A549 (cell line): ENCODE data around the gene NT5C2. TPM values are rescaled to one million over a fixed set of nuclear protein-coding genes. Genes with fewer than 3 reads are reported as not detected.

Source experiments
- ATAC-seq, 2 experiments: fragments of 200-7000 bp in 1 of 2; fragments of >200 bp in 1 of 2; cut with Nextera tagmentation in 1 of 2; cut with Tn5 transposase in 1 of 2; 3 replicates each; pipeline versions ENCODE4 v1.8.0 to v1.9.1; 2018 to 2020; ENCODE audit warnings: mild to moderate bottlenecking in 1 of 2, moderate library complexity in 1 of 2
- CTCF ChIA-PET: fragments of 300-600 bp; sonication (Branson Sonifier 250); formaldehyde crosslinking; extraction: SDS; loops from one replicate; lab custom pipeline; 2021; ENCODE audit warnings: antibody characterized with exemption, inconsistent platforms; lab: Yijun Ruan, JAX
- POLR2A ChIA-PET: fragments of 350-600 bp; formaldehyde crosslinking; extraction: SDS; loops from one replicate; lab custom pipeline; 2021; ENCODE audit warnings: antibody characterized with exemption, inconsistent platforms; lab: Yijun Ruan, JAX
- DNase-seq, 2 experiments: peaks; one replicate each; pipeline versions ENCODE4 v3.0.0 to v3.0.0-alpha.2; 2011 to 2016; ENCODE audit warnings: low read depth in 1 of 2, low spot score in 1 of 2
- FAIRE-seq: peaks from 2 replicates; lab custom pipeline; 2011; peaks lifted over from hg19 to GRCh38; lab: Jason Lieb, UNC
- H3K27ac ChIP-seq, 2 experiments: fragments of >200 bp; sonication (Bioruptor Twin); formaldehyde crosslinking; 3 replicates each; pipeline ENCODE4 v1.5.1; 2016 to 2017
- H3K4me1 ChIP-seq: fragments of >200 bp; sonication (Bioruptor Twin); formaldehyde crosslinking; 3 replicates; pipeline ENCODE4 v1.6.1; 2016
- H3K4me2 ChIP-seq: fragments of >200 bp; sonication (Bioruptor Twin); formaldehyde crosslinking; 3 replicates; pipeline ENCODE4 v1.6.1; 2016
- H3K4me3 ChIP-seq: fragments of >200 bp; sonication (Bioruptor Twin); formaldehyde crosslinking; 3 replicates; pipeline ENCODE4 v1.5.1; 2016
- H3K9me3 ChIP-seq: fragments of >200 bp; sonication (Bioruptor Twin); formaldehyde crosslinking; 3 replicates; pipeline ENCODE4 v1.6.1; 2016
- BHLHE40 ChIP-seq: IDR thresholded peaks from 2 replicates; pipeline ENCODE4 v1.6.1; 2012; ENCODE audit warnings: low read depth, low read length, inconsistent platforms
- CEBPB ChIP-seq, 2 experiments: fragments of >200 bp in 1 of 2; sonication (Bioruptor Twin) in 1 of 2; formaldehyde crosslinking in 1 of 2; IDR thresholded peaks; 2 replicates each; pipeline ENCODE4 v1.6.1; 2012 to 2016
- CHD2 ChIP-seq: fragments of 150-350 bp; IDR thresholded peaks from 2 replicates; pipeline ENCODE4 v1.6.1; 2014; ENCODE audit warnings: low read length; ENCODE audit not compliant: partially characterized antibody
- CHD4 ChIP-seq: fragments of 200-600 bp; sonication (generic); IDR thresholded peaks from 2 replicates; pipeline ENCODE4 v1.6.1; 2016; ENCODE audit warnings: antibody characterized with exemption, mild to moderate bottlenecking, borderline replicate concordance
- CTCF ChIP-seq: fragments of >200 bp; sonication (Bioruptor Twin); formaldehyde crosslinking; IDR thresholded peaks from 3 replicates; pipeline ENCODE4 v1.5.1; 2016
- EP300 ChIP-seq, 2 experiments: fragments of >200 bp; sonication (Bioruptor Twin); formaldehyde crosslinking; IDR thresholded peaks; 2 replicates in 1 of 2; 3 replicates in 1 of 2; pipeline ENCODE4 v1.6.1; 2016 to 2017
- FOXS1 ChIP-seq: fragments of 250-450 bp; sonication (Bioruptor Pico); IDR thresholded peaks from 2 replicates; pipeline ENCODE4 v1.5.0; 2020; ENCODE audit warnings: mild to moderate bottlenecking, moderate library complexity
- HES2 ChIP-seq: fragments of >200 bp; sonication (Bioruptor Twin); formaldehyde crosslinking; IDR thresholded peaks from 2 replicates; pipeline ENCODE4 v1.6.1; 2016
- HMGXB4 ChIP-seq: fragments of 250-450 bp; sonication (Bioruptor Pico); IDR thresholded peaks from 2 replicates; pipeline ENCODE4 v1.5.0; 2021; ENCODE audit warnings: mild to moderate bottlenecking, moderate library complexity, borderline replicate concordance
- HOXA7 ChIP-seq: fragments of 250-450 bp; sonication (Bioruptor Pico); IDR thresholded peaks from 2 replicates; pipeline ENCODE4 v1.5.0; 2020; ENCODE audit warnings: mild to moderate bottlenecking, moderate library complexity
- KDM1A ChIP-seq: fragments of 200-600 bp; sonication (generic); IDR thresholded peaks from 2 replicates; pipeline ENCODE4 v1.6.1; 2016; ENCODE audit warnings: low read depth, mild to moderate bottlenecking
- MAX ChIP-seq: IDR thresholded peaks from 2 replicates; pipeline ENCODE4 v1.6.1; 2012
- NR3C1 ChIP-seq: fragments of >200 bp; sonication (Bioruptor Twin); formaldehyde crosslinking; IDR thresholded peaks from 3 replicates; pipeline ENCODE4 v1.6.1; 2017
- PBX3 ChIP-seq: IDR thresholded peaks from 2 replicates; pipeline ENCODE4 v1.6.1; 2012
- PHF8 ChIP-seq: fragments of 200-600 bp; sonication (generic); IDR thresholded peaks from 2 replicates; pipeline ENCODE4 v1.6.1; 2016; ENCODE audit warnings: low read depth, mild to moderate bottlenecking, antibody characterized with exemption, moderate library complexity, borderline replicate concordance
- RAD21 ChIP-seq, 2 experiments: fragments of >200 bp in 1 of 2; sonication (Bioruptor Twin) in 1 of 2; formaldehyde crosslinking in 1 of 2; IDR thresholded peaks in 1 of 2; conservative IDR thresholded peaks in 1 of 2; 2 replicates in 1 of 2; 3 replicates in 1 of 2; pipeline ENCODE4 v1.6.1; 2012 to 2018; ENCODE audit warnings: inconsistent platforms in 1 of 2
- RARB ChIP-seq: fragments of 250-450 bp; sonication (Bioruptor Pico); IDR thresholded peaks from 2 replicates; pipeline ENCODE4 v1.8.0; 2021; ENCODE audit warnings: mild to moderate bottlenecking, moderate library complexity
- RCOR1 ChIP-seq: fragments of 150-350 bp; IDR thresholded peaks from 2 replicates; pipeline ENCODE4 v1.6.1; 2014; ENCODE audit warnings: antibody characterized with exemption, low read length, low read depth
- REST ChIP-seq: fragments of 200-600 bp; sonication (generic); IDR thresholded peaks from 2 replicates; pipeline ENCODE4 v1.6.1; 2016; ENCODE audit warnings: antibody characterized with exemption, mild to moderate bottlenecking, moderate library complexity
- RFX5 ChIP-seq: fragments of 450-650 bp; IDR thresholded peaks from 2 replicates; pipeline ENCODE4 v1.7.1; 2014; ENCODE audit warnings: antibody characterized with exemption, mild to moderate bottlenecking, moderate library complexity
- SREBF2 ChIP-seq: fragments of 450-650 bp; IDR thresholded peaks from 2 replicates; pipeline ENCODE4 v1.6.1; 2014; ENCODE audit warnings: mild to moderate bottlenecking, moderate library complexity
- TFCP2L1 ChIP-seq: fragments of 250-450 bp; sonication (Bioruptor Pico); IDR thresholded peaks from 2 replicates; pipeline ENCODE4 v1.5.0; 2021; ENCODE audit warnings: mild to moderate bottlenecking
- USF2 ChIP-seq: fragments of 450-650 bp; IDR thresholded peaks from 2 replicates; pipeline ENCODE4 v1.6.1; 2014; ENCODE audit warnings: antibody characterized with exemption
- ZSCAN20 ChIP-seq: fragments of 250-450 bp; sonication (Bioruptor Pico); IDR thresholded peaks from 2 replicates; pipeline ENCODE4 v1.8.0; 2022; ENCODE audit warnings: mild to moderate bottlenecking, moderate library complexity
- WGBS: methylation state at CpG from one replicate; pipeline ENCODE4 v1.1.6; 2017; ENCODE audit errors: missing lambda C conversion rate; 5-methylcytosine and 5-hydroxymethylcytosine counted together
- polyA plus RNA-seq, 4 experiments: library from polyadenylated mRNA; depleted of rRNA in 3 of 4; stranded (reverse); fragments of >200 nt; fragmentation: RNase III in 1 of 4; extraction: RNeasy Plus Mini Kit Qiagen cat#74134 plus additional on column Dnase treatment in 1 of 4; gene quantifications; 2 replicates in 3 of 4; 3 replicates in 1 of 4; pipeline ENCODE4 v1.2.3, GENCODE V29; 2011 to 2017

NT5C2 gene
- polyA plus RNA-seq, 2 of the 4 experiments (the other 2 are of a cell fraction): 86.4 to 177 TPM

- ChIA-PET POLR2A (interaction anchor here (1.7 to 3.4 kb wide), 8 partner anchors 12 to 50 kb away, joined by 5 to 57 read pairs (median 18); no protein-coding TSS in a partner anchor), CTCF (interaction anchor here (0.8 to 5.9 kb wide), 12 partner anchors 14 to 140 kb away, joined by 3 to 40 read pairs (median 6); no protein-coding TSS in a partner anchor)
- Histone ChIP-seq H3K27ac (peak overlapping the region; percentile 91 to 97), H3K4me1 (peaks cover 56% of the 10 kb centered on the region), H3K9me3 (no peaks in the 10 kb centered on the region), H3K4me3 (peak overlapping the region; percentile 79; the same call in 1 of the 3 replicates), H3K4me2 (peak overlapping the region; percentile 85)
- 73% methylated on average over 14 of the region's 14 CpGs for WGBS
- ATAC-seq (no peak), DNase-seq (no peak), FAIRE-seq (no peak)
- TF ChIP-seq RCOR1 (no peak), TFCP2L1 (CRISPR knock-in tag) (no peak), RAD21 (conservative IDR thresholded peaks at IDR 0.05 in 1 of 2, IDR thresholded peaks at IDR 0.05 in 1 of 2) (no peak), CTCF (no peak), NR3C1 (no peak), HOXA7 (CRISPR knock-in tag) (no peak), CHD4 (no peak), HMGXB4 (CRISPR knock-in tag) (no peak), RFX5 (no peak), HES2 (no peak)
These were observed 903 bp upstream of the NT5C2 start for GRCh38 chr10:103193820-103194529.

GRCh38 chr10:103192451-103193106, 493 bp downstream of the NT5C2 start:
- ATAC-seq (peak; percentile 66 to 70), DNase-seq (peak; percentile 37 to 80), FAIRE-seq (no peak)
- ChIA-PET CTCF (interaction anchor here (0.7 to 5.9 kb wide), 14 partner anchors 11 to 275 kb away, joined by 3 to 40 read pairs (median 5); partner anchors contain the start of gene CNNM2), POLR2A (interaction anchor here (0.7 to 3.4 kb wide), 16 partner anchors 8 to 479 kb away, joined by 3 to 57 read pairs (median 7); partner anchors contain the start of genes ARL3, CNNM2 and INA)
- H3K27ac ChIP-seq: peak overlapping the region; percentile 91 to 97
- peaks cover 60% of the 10 kb centered on the region for H3K4me1 ChIP-seq
- H3K4me3 ChIP-seq: peak overlapping the region; percentile 79
- WGBS: 0% methylated on average over 9 of the region's 62 CpGs
- no peaks in the 10 kb centered on the region for H3K9me3 ChIP-seq
- H3K4me2 ChIP-seq: peak overlapping the region; percentile 85
- TF ChIP-seq EP300 (IDR thresholded peaks at IDR 0.05): peak in 1 of 2 experiments; percentile 15; a peak in 1 of 5 replicates
- TF ChIP-seq BHLHE40: no peak
- TF ChIP-seq MAX: peak; percentile 75
- TF ChIP-seq PHF8: no peak; the same call in 1 of the 2 replicates
- TF ChIP-seq KDM1A: no peak
- no peak for TF ChIP-seq ZSCAN20 (CRISPR knock-in tag)
- TF ChIP-seq SREBF2: no peak
- no peak for TF ChIP-seq USF2
- peak; percentile 36; the same call in 1 of the 2 replicates for TF ChIP-seq REST
- peak; percentile 22 for TF ChIP-seq CHD2
- TF ChIP-seq RARB (CRISPR knock-in tag): no peak
- TF ChIP-seq RCOR1: no peak
- no peak for TF ChIP-seq PBX3
- TF ChIP-seq FOXS1 (CRISPR knock-in tag): no peak
- 0 out of 5 replicates have a peak, but pooled peaks of 1 of the 2 experiments have one; percentile 16 for TF ChIP-seq RAD21 (conservative IDR thresholded peaks at IDR 0.05 in 1 of 2, IDR thresholded peaks at IDR 0.05 in 1 of 2)
- TF ChIP-seq CEBPB (IDR thresholded peaks at IDR 0.05): peak in 1 of 2 experiments; percentile 20; a peak in 1 of 4 replicates
